ENCODE data around the gene TAF12. TPM values are rescaled to one million over a fixed set of nuclear protein-coding genes. Genes with fewer than 3 reads are reported as not detected.

Gene TAF12
- polyA plus RNA-seq, 1 donor (not counting 4 experiments of a cell fraction or from before 2014, with no cell fraction given) = 56.9 TPM

- Histone ChIP-seq H3K27ac (ENCODE audit: control insufficient read depth, insufficient read depth, low read length) (peak overlapping the region; percentile 98), H3K9me3 (ENCODE audit: control insufficient read depth, low read depth, low read length) (no peaks in the 10 kb centered on the region), H3K79me2 (ENCODE audit: control insufficient read depth, insufficient read depth, low read length) (peaks cover 19% of the 10 kb centered on the region), H4K20me1 (ENCODE audit: control insufficient read depth, extremely low read depth, insufficient read depth, low read length) (no peaks in the 10 kb centered on the region), H3K9me1 (ENCODE audit: control insufficient read depth, extremely low read depth, insufficient read depth, low read length) (no peaks in the 10 kb centered on the region), H3K4me3 (ENCODE audit: control insufficient read depth in 2 of 3, extremely low read depth in 1 of 3, insufficient read depth in 2 of 3, low read depth in 1 of 3, low read length in 3 of 3) (peak overlapping the region in 1 of 3 experiments; percentile 29), H3K27me3 (ENCODE audit: control insufficient read depth, extremely low read depth, insufficient read depth, low read length) (no peaks in the 10 kb centered on the region), H2AFZ (ENCODE audit: control insufficient read depth, low read length) (no peak overlapping the region), H3K4me1 (ENCODE audit: control insufficient read depth, extremely low read depth, insufficient read depth, low read length) (peaks cover 24% of the 10 kb centered on the region), H3K4me2 (ENCODE audit: control insufficient read depth, extremely low read depth, insufficient read depth, low read depth, low read length) (peak overlapping the region; percentile 93), H3K36me3 (ENCODE audit: control insufficient read depth in 2 of 2, extremely low read depth in 1 of 2, insufficient read depth in 2 of 2, low read length in 2 of 2) (no peaks in the 10 kb centered on the region), H3K9ac (ENCODE audit: control insufficient read depth, extremely low read depth, insufficient read depth, low read length) (no peak overlapping the region)
- dilution Hi-C loops (cut with MboI; ENCODE audit: extremely low pct_ligation_motif_present, low sequenced_read_pairs) = no loop called here
- TF ChIP-seq EZH2 (IDR thresholded peaks at IDR 0.05; ENCODE audit: low read length) = no peak
- no peak for TF ChIP-seq CTCF (optimal IDR thresholded peaks at IDR 0.05 in 1 of 3, IDR thresholded peaks at IDR 0.05 in 1 of 3, conservative IDR thresholded peaks at IDR 0.05 in 1 of 3; ENCODE audit: extremely low read depth in 1 of 3, insufficient read depth in 2 of 3, low read length in 3 of 3)
- DNase-seq (ENCODE audit: low read depth, low spot score) = no peak
- FAIRE-seq = no peak
Observed at GRCh38 chr1:28644494-28644893, 1.6 kb upstream of the TAF12 start.

- Histone ChIP-seq H3K79me2 (ENCODE audit: control insufficient read depth, insufficient read depth, low read length) (peaks cover 19% of the 10 kb centered on the region), H3K9me3 (ENCODE audit: control insufficient read depth, low read depth, low read length) (no peaks in the 10 kb centered on the region), H3K4me1 (ENCODE audit: control insufficient read depth, extremely low read depth, insufficient read depth, low read length) (peaks cover 19% of the 10 kb centered on the region), H3K36me3 (ENCODE audit: control insufficient read depth in 2 of 2, extremely low read depth in 1 of 2, insufficient read depth in 2 of 2, low read length in 2 of 2) (no peaks in the 10 kb centered on the region), H3K9me1 (ENCODE audit: control insufficient read depth, extremely low read depth, insufficient read depth, low read length) (no peaks in the 10 kb centered on the region), H3K9ac (ENCODE audit: control insufficient read depth, extremely low read depth, insufficient read depth, low read length) (peak overlapping the region; percentile 92), H3K4me2 (ENCODE audit: control insufficient read depth, extremely low read depth, insufficient read depth, low read depth, low read length) (peak overlapping the region; percentile 92), H4K20me1 (ENCODE audit: control insufficient read depth, extremely low read depth, insufficient read depth, low read length) (no peaks in the 10 kb centered on the region), H3K4me3 (ENCODE audit: control insufficient read depth in 2 of 3, extremely low read depth in 1 of 3, insufficient read depth in 2 of 3, low read depth in 1 of 3, low read length in 3 of 3) (peak overlapping the region; percentile 83 to 86 (median 85)), H3K27ac (ENCODE audit: control insufficient read depth, insufficient read depth, low read length) (peak overlapping the region; percentile 98), H2AFZ (ENCODE audit: control insufficient read depth, low read length) (peak overlapping the region; percentile 88), H3K27me3 (ENCODE audit: control insufficient read depth, extremely low read depth, insufficient read depth, low read length) (no peaks in the 10 kb centered on the region)
- FAIRE-seq (no peak), DNase-seq (ENCODE audit: low read depth, low spot score) (no peak)
- dilution Hi-C loops (cut with MboI; ENCODE audit: extremely low pct_ligation_motif_present, low sequenced_read_pairs) = no loop called here
- no peak for TF ChIP-seq CTCF (optimal IDR thresholded peaks at IDR 0.05 in 1 of 3, IDR thresholded peaks at IDR 0.05 in 1 of 3, conservative IDR thresholded peaks at IDR 0.05 in 1 of 3; ENCODE audit: extremely low read depth in 1 of 3, insufficient read depth in 2 of 3, low read length in 3 of 3)
- no peak for TF ChIP-seq EZH2 (IDR thresholded peaks at IDR 0.05; ENCODE audit: low read length)
Observed at GRCh38 chr1:28642056-28642846, 616 bp downstream of the TAF12 start.

Data from keratinocyte (primary cell).